HUES48 (cell line): ENCODE measurements around the gene IL3.

Source experiments
- H3K27ac ChIP-seq: one replicate; pipeline ENCODE4 v1.7.0; 2013; ENCODE audit warnings: low read depth, low read length, inconsistent platforms
- H3K27me3 ChIP-seq: 2 replicates; pipeline ENCODE4 v1.6.1; 2013; ENCODE audit warnings: mild to moderate bottlenecking, low read length; ENCODE audit not compliant: control insufficient read depth, insufficient read depth
- H3K36me3 ChIP-seq: 2 replicates; pipeline ENCODE4 v1.6.1; 2013; ENCODE audit warnings: low read length; ENCODE audit not compliant: control insufficient read depth, insufficient read depth
- H3K4me1 ChIP-seq: 2 replicates; pipeline ENCODE4 v1.6.1; 2013; ENCODE audit warnings: mild to moderate bottlenecking, low read length; ENCODE audit not compliant: control insufficient read depth, insufficient read depth
- H3K4me3 ChIP-seq: 2 replicates; pipeline ENCODE4 v1.5.1; 2013; ENCODE audit warnings: mild to moderate bottlenecking, low read depth, low read length
- H3K9ac ChIP-seq: 2 replicates; pipeline ENCODE4 v1.6.1; 2013; ENCODE audit warnings: mild to moderate bottlenecking, low read depth, low read length, moderate library complexity
- H3K9me3 ChIP-seq: 2 replicates; pipeline ENCODE4 v1.6.1; 2013; ENCODE audit warnings: low read length; ENCODE audit not compliant: control insufficient read depth, insufficient read depth

IL3 gene

GRCh38 chr5:132027027-132027426 lies 33.4 kb upstream of the IL3 start:
- Histone ChIP-seq H3K4me1 (no peaks in the 10 kb centered on the region), H3K27ac (no peak overlapping the region), H3K4me3 (no peak overlapping the region), H3K36me3 (no peaks in the 10 kb centered on the region), H3K27me3 (no peaks in the 10 kb centered on the region), H3K9ac (no peak overlapping the region), H3K9me3 (no peaks in the 10 kb centered on the region)

- Histone ChIP-seq H3K9me3 (no peaks in the 10 kb centered on the region), H3K4me1 (no peaks in the 10 kb centered on the region), H3K36me3 (no peaks in the 10 kb centered on the region), H3K9ac (no peak overlapping the region), H3K4me3 (no peak overlapping the region), H3K27me3 (no peaks in the 10 kb centered on the region), H3K27ac (no peak overlapping the region)
Observed at GRCh38 chr5:132029609-132030330, 30.7 kb upstream of the IL3 start.

GRCh38 chr5:132030610-132031009 lies 29.8 kb upstream of the IL3 start:
- H3K9ac ChIP-seq = no peak overlapping the region
- H3K27ac ChIP-seq = no peak overlapping the region
- no peak overlapping the region for H3K4me3 ChIP-seq
- no peaks in the 10 kb centered on the region for H3K4me1 ChIP-seq
- H3K9me3 ChIP-seq = no peaks in the 10 kb centered on the region
- H3K36me3 ChIP-seq = no peaks in the 10 kb centered on the region
- no peaks in the 10 kb centered on the region for H3K27me3 ChIP-seq

GRCh38 chr5:132032196-132032595 lies 28.3 kb upstream of the IL3 start:
- Histone ChIP-seq H3K27ac (no peak overlapping the region), H3K4me1 (no peaks in the 10 kb centered on the region), H3K36me3 (no peaks in the 10 kb centered on the region), H3K9ac (no peak overlapping the region), H3K27me3 (no peaks in the 10 kb centered on the region), H3K4me3 (no peak overlapping the region), H3K9me3 (no peaks in the 10 kb centered on the region)

- Histone ChIP-seq H3K9ac (no peak overlapping the region), H3K27ac (no peak overlapping the region), H3K27me3 (no peaks in the 10 kb centered on the region), H3K4me1 (no peaks in the 10 kb centered on the region), H3K36me3 (no peaks in the 10 kb centered on the region), H3K9me3 (no peaks in the 10 kb centered on the region), H3K4me3 (no peak overlapping the region)
Observed at GRCh38 chr5:132033122-132033521, 27.3 kb upstream of the IL3 start.

GRCh38 chr5:132037353-132037752 lies 23.1 kb upstream of the IL3 start:
- no peak overlapping the region for H3K9ac ChIP-seq
- H3K9me3 ChIP-seq = no peaks in the 10 kb centered on the region
- no peaks in the 10 kb centered on the region for H3K4me1 ChIP-seq
- H3K27me3 ChIP-seq = no peaks in the 10 kb centered on the region
- H3K4me3 ChIP-seq = no peak overlapping the region
- H3K36me3 ChIP-seq = no peaks in the 10 kb centered on the region
- no peak overlapping the region for H3K27ac ChIP-seq

- H3K27me3 ChIP-seq = no peaks in the 10 kb centered on the region
- H3K4me3 ChIP-seq = no peak overlapping the region
- H3K36me3 ChIP-seq = no peaks in the 10 kb centered on the region
- H3K4me1 ChIP-seq = no peaks in the 10 kb centered on the region
- H3K9me3 ChIP-seq = no peaks in the 10 kb centered on the region
- no peak overlapping the region for H3K9ac ChIP-seq
- no peak overlapping the region for H3K27ac ChIP-seq
Observed at GRCh38 chr5:132044207-132044606, 16.2 kb upstream of the IL3 start.

GRCh38 chr5:132046880-132047299 lies 13.6 kb upstream of the IL3 start:
- Histone ChIP-seq H3K4me3 (no peak overlapping the region), H3K36me3 (no peaks in the 10 kb centered on the region), H3K27ac (no peak overlapping the region), H3K9ac (no peak overlapping the region), H3K27me3 (no peaks in the 10 kb centered on the region), H3K4me1 (no peaks in the 10 kb centered on the region), H3K9me3 (no peaks in the 10 kb centered on the region)

GRCh38 chr5:132049093-132049492 lies 11.4 kb upstream of the IL3 start:
- Histone ChIP-seq H3K27me3 (no peaks in the 10 kb centered on the region), H3K4me1 (no peaks in the 10 kb centered on the region), H3K9me3 (no peaks in the 10 kb centered on the region), H3K36me3 (no peaks in the 10 kb centered on the region), H3K4me3 (no peak overlapping the region), H3K9ac (no peak overlapping the region), H3K27ac (no peak overlapping the region)

GRCh38 chr5:132049559-132049958 lies 10.9 kb upstream of the IL3 start:
- Histone ChIP-seq H3K9ac (no peak overlapping the region), H3K4me3 (no peak overlapping the region), H3K36me3 (no peaks in the 10 kb centered on the region), H3K4me1 (no peaks in the 10 kb centered on the region), H3K27ac (no peak overlapping the region), H3K9me3 (no peaks in the 10 kb centered on the region), H3K27me3 (no peaks in the 10 kb centered on the region)

- no peaks in the 10 kb centered on the region for H3K36me3 ChIP-seq
- no peak overlapping the region for H3K4me3 ChIP-seq
- no peaks in the 10 kb centered on the region for H3K9me3 ChIP-seq
- no peak overlapping the region for H3K9ac ChIP-seq
- no peak overlapping the region for H3K27ac ChIP-seq
- no peaks in the 10 kb centered on the region for H3K4me1 ChIP-seq
- H3K27me3 ChIP-seq = no peaks in the 10 kb centered on the region
Observed at GRCh38 chr5:132050136-132050535, 10.3 kb upstream of the IL3 start.
